ENCODE results near the gene NAALADL2.

- TF ChIP-seq, protein P1, sequence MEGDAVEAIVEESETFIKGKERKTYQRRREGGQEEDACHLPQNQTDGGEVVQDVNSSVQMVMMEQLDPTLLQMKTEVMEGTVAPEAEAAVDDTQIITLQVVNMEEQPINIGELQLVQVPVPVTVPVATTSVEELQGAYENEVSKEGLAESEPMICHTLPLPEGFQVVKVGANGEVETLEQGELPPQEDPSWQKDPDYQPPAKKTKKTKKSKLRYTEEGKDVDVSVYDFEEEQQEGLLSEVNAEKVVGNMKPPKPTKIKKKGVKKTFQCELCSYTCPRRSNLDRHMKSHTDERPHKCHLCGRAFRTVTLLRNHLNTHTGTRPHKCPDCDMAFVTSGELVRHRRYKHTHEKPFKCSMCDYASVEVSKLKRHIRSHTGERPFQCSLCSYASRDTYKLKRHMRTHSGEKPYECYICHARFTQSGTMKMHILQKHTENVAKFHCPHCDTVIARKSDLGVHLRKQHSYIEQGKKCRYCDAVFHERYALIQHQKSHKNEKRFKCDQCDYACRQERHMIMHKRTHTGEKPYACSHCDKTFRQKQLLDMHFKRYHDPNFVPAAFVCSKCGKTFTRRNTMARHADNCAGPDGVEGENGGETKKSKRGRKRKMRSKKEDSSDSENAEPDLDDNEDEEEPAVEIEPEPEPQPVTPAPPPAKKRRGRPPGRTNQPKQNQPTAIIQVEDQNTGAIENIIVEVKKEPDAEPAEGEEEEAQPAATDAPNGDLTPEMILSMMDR (IDR thresholded peaks at IDR 0.05; ENCODE audit: insufficient read depth, low read length, poor library complexity, severe bottlenecking), result no peak
- TF ChIP-seq EZH2phosphoT487 (conservative IDR thresholded peaks at IDR 0.05; ENCODE audit: low read length), result no peak
Measured at GRCh38 chr3:175070946-175071345, 211.8 kb downstream of the NAALADL2 start.
